RWPE2 (cell line): ENCODE measurements around the gene GCNT1.
"Not testable (repeated sequence)": the region's sequence is repeated elsewhere in the genome, so short reads cannot be mapped to it uniquely, and the experiment has no call there.

ENCODE experiments used
- ATAC-seq: fragments of 200-7000 bp; cut with Tn5 transposase; 3 replicates; pipeline ENCODE4 v1.9.1; 2021; ENCODE audit warnings: low read depth
- DNase-seq: peaks from one replicate; pipeline ENCODE4 v3.0.0-alpha.2; 2020; ENCODE audit warnings: low spot score
- H3K27ac ChIP-seq: fragments of 450-650 bp; 2 replicates; pipeline ENCODE4 v1.5.1; 2017; ENCODE audit warnings: mild to moderate bottlenecking; ENCODE audit not compliant: poor library complexity, severe bottlenecking
- H3K27me3 ChIP-seq: fragments of 250-450 bp; sonication (Bioruptor Pico); 2 replicates; pipeline ENCODE4 v1.5.1; 2021; ENCODE audit warnings: mild to moderate bottlenecking, moderate library complexity; ENCODE audit not compliant: insufficient read depth, poor library complexity, severe bottlenecking
- H3K36me3 ChIP-seq: fragments of 250-450 bp; sonication (Bioruptor Pico); 2 replicates; pipeline ENCODE4 v1.5.1; 2020; ENCODE audit warnings: low read depth, mild to moderate bottlenecking, moderate library complexity
- H3K4me1 ChIP-seq: fragments of 250-450 bp; sonication (Bioruptor Pico); 2 replicates; pipeline ENCODE4 v1.5.1; 2021; ENCODE audit warnings: mild to moderate bottlenecking, moderate library complexity; ENCODE audit not compliant: insufficient read depth, poor library complexity, severe bottlenecking
- H3K4me3 ChIP-seq: fragments of 250-450 bp; sonication (Bioruptor Pico); 2 replicates; pipeline ENCODE4 v1.5.1; 2021; ENCODE audit warnings: mild to moderate bottlenecking, moderate library complexity; ENCODE audit not compliant: severe bottlenecking
- H3K9me3 ChIP-seq: fragments of 250-450 bp; sonication (Bioruptor Pico); 2 replicates; pipeline ENCODE4 v1.5.1; 2021; ENCODE audit warnings: mild to moderate bottlenecking, moderate library complexity; ENCODE audit not compliant: severe bottlenecking
- TF ChIP-seq, protein P1 (sequence below): fragments of 450-650 bp; IDR thresholded peaks from one replicate; pipeline ENCODE4 v1.5.1; 2017; ENCODE audit warnings: mild to moderate bottlenecking, moderate library complexity; ENCODE audit not compliant: poor library complexity, severe bottlenecking

GCNT1 gene

DNA sequence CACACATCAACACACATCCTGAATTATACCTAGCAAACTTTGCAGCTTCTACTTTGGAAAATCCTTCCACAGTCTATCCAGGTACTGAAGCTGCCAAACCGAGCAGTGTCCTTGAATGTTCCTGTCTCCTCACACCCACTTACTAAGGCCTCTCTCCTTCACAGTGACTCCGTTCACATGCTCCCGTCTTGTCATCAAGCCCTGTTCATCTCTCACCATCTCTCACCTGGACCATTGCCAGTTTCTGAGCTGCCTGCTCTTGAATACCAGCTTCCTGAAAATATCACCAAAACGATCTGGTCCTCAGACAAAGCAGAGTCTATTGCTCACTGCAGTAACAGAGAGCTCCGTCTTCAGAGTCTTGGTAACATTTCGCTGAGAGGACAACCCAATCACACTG is 57.4 kb downstream of the GCNT1 start:
- Histone ChIP-seq H3K9me3 (peaks cover 2% of the 10 kb centered on the region), H3K36me3 (no peaks in the 10 kb centered on the region), H3K4me1 (peaks cover 15% of the 10 kb centered on the region), H3K27me3 (no peaks in the 10 kb centered on the region), H3K27ac (no peak overlapping the region), H3K4me3 (no peak overlapping the region)
- no peak for DNase-seq
- ATAC-seq: no peak
- TF ChIP-seq, protein P1, sequence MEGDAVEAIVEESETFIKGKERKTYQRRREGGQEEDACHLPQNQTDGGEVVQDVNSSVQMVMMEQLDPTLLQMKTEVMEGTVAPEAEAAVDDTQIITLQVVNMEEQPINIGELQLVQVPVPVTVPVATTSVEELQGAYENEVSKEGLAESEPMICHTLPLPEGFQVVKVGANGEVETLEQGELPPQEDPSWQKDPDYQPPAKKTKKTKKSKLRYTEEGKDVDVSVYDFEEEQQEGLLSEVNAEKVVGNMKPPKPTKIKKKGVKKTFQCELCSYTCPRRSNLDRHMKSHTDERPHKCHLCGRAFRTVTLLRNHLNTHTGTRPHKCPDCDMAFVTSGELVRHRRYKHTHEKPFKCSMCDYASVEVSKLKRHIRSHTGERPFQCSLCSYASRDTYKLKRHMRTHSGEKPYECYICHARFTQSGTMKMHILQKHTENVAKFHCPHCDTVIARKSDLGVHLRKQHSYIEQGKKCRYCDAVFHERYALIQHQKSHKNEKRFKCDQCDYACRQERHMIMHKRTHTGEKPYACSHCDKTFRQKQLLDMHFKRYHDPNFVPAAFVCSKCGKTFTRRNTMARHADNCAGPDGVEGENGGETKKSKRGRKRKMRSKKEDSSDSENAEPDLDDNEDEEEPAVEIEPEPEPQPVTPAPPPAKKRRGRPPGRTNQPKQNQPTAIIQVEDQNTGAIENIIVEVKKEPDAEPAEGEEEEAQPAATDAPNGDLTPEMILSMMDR: no peak

DNA sequence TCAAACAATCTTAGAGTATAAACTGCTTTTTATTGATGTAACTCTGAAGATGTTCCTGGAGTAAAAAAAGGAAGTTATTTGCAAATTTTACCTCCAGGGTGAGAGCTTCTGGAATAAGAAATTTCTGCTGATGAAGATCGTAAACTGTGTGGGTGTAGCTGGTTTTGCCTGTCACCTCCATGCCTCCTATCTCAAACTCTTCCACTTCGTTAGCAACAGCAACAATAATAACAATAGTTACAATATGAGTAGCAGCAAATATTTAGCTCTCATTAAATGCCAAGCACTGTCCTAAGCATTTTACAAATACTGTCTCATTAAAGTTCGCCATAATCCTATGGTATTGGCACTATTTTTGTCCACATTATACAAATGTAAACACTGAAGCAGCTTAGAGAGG is 57.9 kb downstream of the GCNT1 start:
- TF ChIP-seq, protein P1: no peak
- peaks cover 19% of the 10 kb centered on the region for H3K4me1 ChIP-seq
- no peaks in the 10 kb centered on the region for H3K27me3 ChIP-seq
- peaks cover 2% of the 10 kb centered on the region for H3K9me3 ChIP-seq
- H3K4me3 ChIP-seq: no peak overlapping the region
- H3K36me3 ChIP-seq: no peaks in the 10 kb centered on the region
- DNase-seq (no peak), ATAC-seq (no peak)
- H3K27ac ChIP-seq: no peak overlapping the region

DNA sequence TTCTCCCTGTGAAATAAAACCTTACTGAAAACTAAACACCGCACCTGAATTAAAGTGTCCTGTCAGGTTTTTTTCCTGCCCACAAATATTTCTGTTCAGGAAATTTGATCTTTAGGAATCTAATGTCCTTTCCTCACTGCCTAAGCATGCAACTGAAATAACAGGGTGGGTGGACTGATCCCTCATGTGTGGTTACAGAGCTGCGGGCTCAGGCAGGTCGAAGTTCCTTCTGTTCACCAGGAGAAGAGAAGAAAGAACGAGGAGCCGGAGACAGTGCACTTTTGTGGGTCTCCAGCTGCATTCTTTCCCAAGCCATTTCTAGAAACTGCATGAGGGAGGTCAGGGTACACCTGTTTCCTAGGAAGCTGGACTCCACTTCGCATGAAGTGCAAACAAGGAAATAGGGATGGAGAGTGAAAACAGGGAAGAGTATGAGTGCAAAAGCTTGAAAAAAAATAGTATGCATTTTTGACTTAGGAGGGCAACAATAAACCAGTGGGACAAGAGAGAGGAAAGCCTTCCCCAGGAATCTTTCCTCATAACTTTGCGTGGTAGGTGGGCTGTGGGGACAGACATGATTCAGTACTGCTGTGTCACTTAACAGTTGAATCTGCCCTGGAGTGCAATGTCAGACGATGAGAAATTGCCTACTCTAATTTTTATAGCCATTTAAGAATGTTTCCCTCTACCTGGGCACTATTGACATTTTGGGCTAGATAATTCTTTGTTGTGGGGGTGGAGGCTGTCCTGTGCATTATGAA is 60.3 kb downstream of the GCNT1 start:
- Histone ChIP-seq H3K4me3 (no peak overlapping the region), H3K9me3 (peaks cover 2% of the 10 kb centered on the region), H3K4me1 (peaks cover 21% of the 10 kb centered on the region), H3K36me3 (no peaks in the 10 kb centered on the region), H3K27me3 (no peaks in the 10 kb centered on the region), H3K27ac (peak overlapping the region; percentile 34)
- TF ChIP-seq, protein P1: no peak
- ATAC-seq (peak; percentile 80), DNase-seq (no peak)

DNA sequence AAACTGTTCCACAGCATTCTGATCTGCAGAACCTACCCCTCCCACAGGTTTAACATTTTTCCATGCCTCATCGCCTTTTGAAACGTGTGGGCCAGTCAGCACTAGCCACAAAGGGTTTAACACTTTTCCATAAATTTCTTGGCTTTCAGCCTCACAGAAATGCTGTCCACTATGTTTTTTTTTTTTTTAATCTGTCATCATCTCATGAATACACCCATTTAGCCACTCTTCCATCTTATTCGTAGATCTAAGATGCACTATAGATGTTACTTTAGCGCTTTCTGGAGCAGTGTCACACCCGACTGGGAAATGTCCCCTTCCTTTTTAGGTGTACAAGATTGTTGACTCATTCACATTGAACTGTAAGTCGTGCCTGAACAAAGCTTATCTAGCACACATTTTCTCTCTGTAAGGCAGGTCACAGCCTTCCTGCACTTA is 62.3 kb downstream of the GCNT1 start:
- Histone ChIP-seq H3K9me3 (peaks cover 2% of the 10 kb centered on the region), H3K36me3 (no peaks in the 10 kb centered on the region), H3K4me1 (peaks cover 21% of the 10 kb centered on the region), H3K27me3 (no peaks in the 10 kb centered on the region), H3K4me3 (no peak overlapping the region), H3K27ac (peak overlapping the region; percentile 34)
- TF ChIP-seq, protein P1: no peak
- peak; percentile 59 for ATAC-seq
- DNase-seq: no peak

DNA sequence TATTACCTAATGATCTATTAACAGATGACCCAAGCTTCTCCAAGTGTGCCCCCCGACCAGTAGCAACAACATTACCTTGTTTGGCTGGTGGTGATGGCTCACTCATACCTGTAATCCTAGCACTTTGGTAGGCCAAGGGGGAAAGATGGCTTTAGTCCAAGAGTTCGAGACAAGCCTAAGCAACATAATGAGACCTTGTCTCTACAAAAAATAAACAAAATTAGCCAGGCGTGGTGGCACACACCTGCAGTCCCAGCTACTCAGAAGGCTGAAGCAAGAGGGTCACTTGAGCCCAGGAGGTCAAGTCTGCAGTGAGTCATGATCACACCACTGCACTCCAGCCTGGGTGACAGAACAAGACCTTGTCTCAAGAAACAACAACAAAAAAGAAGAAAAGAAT is 62.9 kb downstream of the GCNT1 start:
- no peak for ATAC-seq

DNA sequence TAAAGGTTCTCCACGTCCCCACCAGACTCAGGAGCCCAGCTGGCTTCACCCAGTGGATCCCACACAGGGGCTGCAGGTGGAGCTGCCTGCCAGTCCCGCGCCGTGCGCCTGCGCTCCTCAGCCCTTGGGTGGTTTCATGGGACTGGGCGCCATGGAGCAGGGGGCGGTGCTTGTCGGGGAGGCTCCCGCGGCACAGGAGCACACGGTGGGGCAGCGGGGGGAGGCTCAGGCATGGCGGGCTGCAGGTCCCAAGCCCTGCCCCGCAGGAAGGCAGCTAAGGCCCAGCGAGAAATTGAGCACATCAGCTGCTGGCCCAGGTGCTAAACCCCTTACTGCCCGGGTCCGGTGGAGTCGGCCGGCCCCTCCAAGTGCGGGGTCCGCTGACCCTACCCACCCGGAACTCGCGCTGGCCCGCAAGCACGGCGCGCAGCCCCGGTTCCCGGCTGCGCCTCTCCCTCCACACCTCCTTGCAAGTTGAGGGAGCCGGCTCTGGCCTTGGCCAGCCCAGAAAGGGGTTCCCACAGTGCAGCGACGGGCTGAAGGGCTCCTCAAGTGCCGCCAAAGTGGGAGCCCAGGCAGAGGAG is 64.7 kb downstream of the GCNT1 start:
- H3K27me3 ChIP-seq, H3K9me3 ChIP-seq, ATAC-seq, H3K4me3 ChIP-seq, H3K36me3 ChIP-seq, H3K27ac ChIP-seq, DNase-seq: not testable (repeated sequence)
- peaks cover 19% of the 10 kb centered on the region for H3K4me1 ChIP-seq

More for the DNA sequence above, 62.9 kb downstream of the GCNT1 start:
- peak overlapping the region; percentile 34 for H3K27ac ChIP-seq
- H3K36me3 ChIP-seq: no peaks in the 10 kb centered on the region
- H3K9me3 ChIP-seq: peaks cover 2% of the 10 kb centered on the region
- H3K27me3 ChIP-seq: no peaks in the 10 kb centered on the region
- TF ChIP-seq, protein P1: no peak
- DNase-seq: no peak
- no peak overlapping the region for H3K4me3 ChIP-seq
- H3K4me1 ChIP-seq: peaks cover 21% of the 10 kb centered on the region
